SK-N-MC (cell line): Measurements from ENCODE around the gene RHBDD2.

Source experiments
- EZH2 ChIP-seq: fragments of 200-600 bp; sonication (generic); IDR thresholded peaks from one replicate; pipeline ENCODE4 v1.6.1; 2017; ENCODE audit warnings: antibody characterized with exemption
- POLR2AphosphoS5 ChIP-seq: IDR thresholded peaks from 2 replicates; pipeline ENCODE4 v1.6.1; 2012; ENCODE audit warnings: mild to moderate bottlenecking, low read depth, low read length, borderline replicate concordance

- TF ChIP-seq POLR2AphosphoS5 = no peak
- TF ChIP-seq EZH2 = no peak
Observed at GRCh38 chr7:75889223-75889825, 10.5 kb downstream of the RHBDD2 start.
